Spleen (tissue), 7 donors: Measurements from ENCODE around the gene YWHAQ.

Experiments
- POLR2A ChIP-seq, 3 donors: fragments of 450-650 bp; IDR thresholded peaks; one replicate each; pipeline ENCODE4 v1.5.1; 2017; ENCODE audit warnings: antibody characterized with exemption in 3 of 3, mild to moderate bottlenecking in 1 of 3
- POLR2AphosphoS5 ChIP-seq, 3 donors: sonication (generic); formaldehyde crosslinking; IDR thresholded peaks; one replicate each; pipeline ENCODE4 v1.5.1; 2017; ENCODE audit warnings: antibody characterized with exemption in 3 of 3
- TF ChIP-seq, protein P1 (sequence below), 11 experiments: fragments of 200-600 bp in 7 of 11; fragments of 450-650 bp in 4 of 11; sonication (generic) in 4 of 11; IDR thresholded peaks in 8 of 11; conservative IDR thresholded peaks in 3 of 11; 1 replicate in 7 of 11; 2 replicates in 4 of 11; pipeline versions ENCODE4 v1.4.0 to v1.8.0; 2016 to 2021; ENCODE audit warnings: antibody characterized with exemption in 11 of 11, inconsistent platforms in 4 of 11, mild to moderate bottlenecking in 1 of 11
- donor health status: DM: no; HTN: no; CAD: no; lungs with moderate emphysema.
- donor health status: DM: no; HTN: no; CAD: no.
- donor health status: DM: no; HTN: no; CAD: no.

DNA sequence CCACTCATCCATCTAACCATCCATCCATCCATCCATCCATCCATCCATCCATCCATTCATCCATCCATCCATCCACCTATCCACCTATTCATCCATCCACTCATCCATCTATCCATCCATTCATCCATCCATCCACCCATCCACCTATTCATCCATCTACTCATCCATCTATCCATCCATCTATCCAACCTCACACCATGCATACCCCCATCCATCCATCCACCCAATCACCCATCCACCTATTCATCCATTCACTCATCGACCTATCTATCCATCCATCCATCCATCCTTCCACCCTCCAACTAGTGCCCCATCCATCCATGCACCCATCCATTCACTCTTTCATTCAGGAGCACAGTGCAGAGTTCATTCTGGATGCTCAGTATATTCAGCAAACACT is 21.5 kb upstream of the YWHAQ start:
- TF ChIP-seq POLR2A (IDR thresholded peaks at IDR 0.05) (no peak), POLR2AphosphoS5 (IDR thresholded peaks at IDR 0.05) (no peak)
- TF ChIP-seq, protein P1, sequence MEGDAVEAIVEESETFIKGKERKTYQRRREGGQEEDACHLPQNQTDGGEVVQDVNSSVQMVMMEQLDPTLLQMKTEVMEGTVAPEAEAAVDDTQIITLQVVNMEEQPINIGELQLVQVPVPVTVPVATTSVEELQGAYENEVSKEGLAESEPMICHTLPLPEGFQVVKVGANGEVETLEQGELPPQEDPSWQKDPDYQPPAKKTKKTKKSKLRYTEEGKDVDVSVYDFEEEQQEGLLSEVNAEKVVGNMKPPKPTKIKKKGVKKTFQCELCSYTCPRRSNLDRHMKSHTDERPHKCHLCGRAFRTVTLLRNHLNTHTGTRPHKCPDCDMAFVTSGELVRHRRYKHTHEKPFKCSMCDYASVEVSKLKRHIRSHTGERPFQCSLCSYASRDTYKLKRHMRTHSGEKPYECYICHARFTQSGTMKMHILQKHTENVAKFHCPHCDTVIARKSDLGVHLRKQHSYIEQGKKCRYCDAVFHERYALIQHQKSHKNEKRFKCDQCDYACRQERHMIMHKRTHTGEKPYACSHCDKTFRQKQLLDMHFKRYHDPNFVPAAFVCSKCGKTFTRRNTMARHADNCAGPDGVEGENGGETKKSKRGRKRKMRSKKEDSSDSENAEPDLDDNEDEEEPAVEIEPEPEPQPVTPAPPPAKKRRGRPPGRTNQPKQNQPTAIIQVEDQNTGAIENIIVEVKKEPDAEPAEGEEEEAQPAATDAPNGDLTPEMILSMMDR (IDR thresholded peaks at IDR 0.05 in 8 of 11, conservative IDR thresholded peaks at IDR 0.05 in 3 of 11): no peak
